DND-41 (cell line): ENCODE results near the gene MYO5A.

Source experiments
- ATAC-seq: fragments of 200-7000 bp; cut with Tn5 transposase; 3 replicates; pipeline ENCODE4 v1.9.1; 2021; ENCODE audit warnings: low read depth; ENCODE audit not compliant: insufficient read depth
- DNase-seq: peaks from one replicate; pipeline ENCODE4 v3.0.0-alpha.2; 2020
- H2AFZ ChIP-seq: 2 replicates; pipeline ENCODE4 v1.6.0; 2012; ENCODE audit warnings: low read depth, low read length
- H3K27ac ChIP-seq: 2 replicates; pipeline ENCODE4 v1.5.1; 2012; ENCODE audit warnings: low read length, inconsistent platforms
- H3K27me3 ChIP-seq: fragments of 200-600 bp; sonication (generic); 2 replicates; pipeline ENCODE4 v1.6.0; 2012; ENCODE audit warnings: low read length, mild to moderate bottlenecking, inconsistent platforms; ENCODE audit not compliant: insufficient read depth, poor library complexity
- H3K36me3 ChIP-seq: 2 replicates; pipeline ENCODE4 v1.5.1; 2012; ENCODE audit warnings: low read length, inconsistent platforms; ENCODE audit not compliant: insufficient read depth
- H3K4me1 ChIP-seq: 2 replicates; pipeline ENCODE4 v1.5.1; 2012; ENCODE audit warnings: mild to moderate bottlenecking, low read length; ENCODE audit not compliant: insufficient read depth
- H3K4me2 ChIP-seq: 2 replicates; pipeline ENCODE4 v1.6.0; 2012; ENCODE audit warnings: mild to moderate bottlenecking, moderate library complexity, low read length, inconsistent platforms; ENCODE audit not compliant: insufficient read depth
- H3K4me3 ChIP-seq, 2 experiments: fragments of 200-600 bp in 1 of 2; shearing (Covaris generic) in 1 of 2; 2 replicates each; pipeline ENCODE4 v1.5.1; 2012 to 2016; ENCODE audit warnings: inconsistent platforms in 2 of 2, low read length in 2 of 2, mild to moderate bottlenecking in 2 of 2, low read depth in 1 of 2, moderate library complexity in 1 of 2
- H3K79me2 ChIP-seq: 2 replicates; pipeline ENCODE4 v1.6.0; 2012; ENCODE audit warnings: low read length, inconsistent platforms; ENCODE audit not compliant: insufficient read depth
- H3K9ac ChIP-seq: 2 replicates; pipeline ENCODE4 v1.6.0; 2012; ENCODE audit warnings: low read depth, mild to moderate bottlenecking, inconsistent platforms, low read length, moderate library complexity
- H3K9me3 ChIP-seq: 2 replicates; pipeline ENCODE4 v1.5.1; 2012; ENCODE audit warnings: low read length, moderate library complexity, mild to moderate bottlenecking, inconsistent platforms; ENCODE audit not compliant: insufficient read depth, severe bottlenecking
- H4K20me1 ChIP-seq: 2 replicates; pipeline ENCODE4 v1.6.0; 2012; ENCODE audit warnings: low read length; ENCODE audit not compliant: insufficient read depth
- EZH2 ChIP-seq: IDR thresholded peaks from 3 replicates; pipeline ENCODE4 v1.6.1; 2012; ENCODE audit warnings: borderline replicate concordance, low read depth, mild to moderate bottlenecking, moderate library complexity, low read length, inconsistent platforms; ENCODE audit not compliant: severe bottlenecking
- TF ChIP-seq, protein P1 (sequence below): IDR thresholded peaks from 2 replicates; pipeline ENCODE4 v1.5.1; 2012; ENCODE audit warnings: borderline replicate concordance, low read length, moderate library complexity, mild to moderate bottlenecking; ENCODE audit not compliant: poor library complexity, severe bottlenecking; ENCODE audit errors: extremely low read depth

Gene MYO5A

DNA sequence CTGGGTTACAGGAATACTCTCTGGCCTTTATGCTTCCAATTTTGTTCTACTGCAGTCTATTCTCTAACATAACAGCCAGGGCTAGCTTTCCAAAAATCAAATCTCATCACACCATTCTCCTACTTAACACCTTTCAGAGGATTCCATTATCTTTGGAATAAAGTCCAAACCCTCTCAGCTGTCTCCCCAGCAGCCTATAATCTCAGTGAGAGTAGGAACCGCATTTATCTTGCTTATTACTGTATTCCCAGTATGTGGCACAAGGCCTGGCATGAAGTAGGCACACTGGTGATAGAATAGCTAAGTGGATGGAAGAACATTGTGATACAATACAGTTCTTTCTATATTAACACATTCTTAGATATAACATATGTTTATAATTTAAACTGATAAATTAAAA lies 184.1 kb downstream of the MYO5A start:
- H3K4me2 ChIP-seq: no peak overlapping the region
- ATAC-seq (no peak), DNase-seq (no peak)
- H3K4me3 ChIP-seq: no peak overlapping the region
- peaks cover 16% of the 10 kb centered on the region for H3K36me3 ChIP-seq
- H3K9ac ChIP-seq: no peak overlapping the region
- H3K4me1 ChIP-seq: no peaks in the 10 kb centered on the region
- H3K27ac ChIP-seq: no peak overlapping the region
- no peak overlapping the region for H2AFZ ChIP-seq
- no peaks in the 10 kb centered on the region for H4K20me1 ChIP-seq
- H3K27me3 ChIP-seq: no peaks in the 10 kb centered on the region
- no peaks in the 10 kb centered on the region for H3K79me2 ChIP-seq
- no peaks in the 10 kb centered on the region for H3K9me3 ChIP-seq
- TF ChIP-seq, protein P1, sequence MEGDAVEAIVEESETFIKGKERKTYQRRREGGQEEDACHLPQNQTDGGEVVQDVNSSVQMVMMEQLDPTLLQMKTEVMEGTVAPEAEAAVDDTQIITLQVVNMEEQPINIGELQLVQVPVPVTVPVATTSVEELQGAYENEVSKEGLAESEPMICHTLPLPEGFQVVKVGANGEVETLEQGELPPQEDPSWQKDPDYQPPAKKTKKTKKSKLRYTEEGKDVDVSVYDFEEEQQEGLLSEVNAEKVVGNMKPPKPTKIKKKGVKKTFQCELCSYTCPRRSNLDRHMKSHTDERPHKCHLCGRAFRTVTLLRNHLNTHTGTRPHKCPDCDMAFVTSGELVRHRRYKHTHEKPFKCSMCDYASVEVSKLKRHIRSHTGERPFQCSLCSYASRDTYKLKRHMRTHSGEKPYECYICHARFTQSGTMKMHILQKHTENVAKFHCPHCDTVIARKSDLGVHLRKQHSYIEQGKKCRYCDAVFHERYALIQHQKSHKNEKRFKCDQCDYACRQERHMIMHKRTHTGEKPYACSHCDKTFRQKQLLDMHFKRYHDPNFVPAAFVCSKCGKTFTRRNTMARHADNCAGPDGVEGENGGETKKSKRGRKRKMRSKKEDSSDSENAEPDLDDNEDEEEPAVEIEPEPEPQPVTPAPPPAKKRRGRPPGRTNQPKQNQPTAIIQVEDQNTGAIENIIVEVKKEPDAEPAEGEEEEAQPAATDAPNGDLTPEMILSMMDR: no peak
- no peak for TF ChIP-seq EZH2

DNA sequence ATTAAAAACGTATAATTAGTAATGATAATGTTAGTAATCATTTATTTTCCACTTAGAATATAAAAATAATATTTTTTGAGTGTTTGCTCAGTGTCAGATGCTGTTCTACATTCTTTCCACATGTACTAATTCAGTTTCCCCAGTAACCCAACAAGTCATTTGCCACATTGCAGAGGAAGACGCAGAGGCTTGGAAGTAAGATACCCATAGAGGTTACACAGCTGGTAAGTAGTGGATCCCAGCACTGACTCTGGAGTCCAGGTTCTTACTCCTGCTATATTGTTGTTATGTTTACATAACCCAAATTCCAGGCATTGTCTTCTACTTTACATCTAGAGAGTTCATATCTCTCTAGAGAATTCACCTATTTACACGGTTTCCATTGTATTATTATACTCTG lies 184.8 kb downstream of the MYO5A start:
- Histone ChIP-seq H3K27me3 (no peaks in the 10 kb centered on the region), H3K36me3 (peaks cover 13% of the 10 kb centered on the region), H3K4me2 (no peak overlapping the region), H2AFZ (no peak overlapping the region), H3K9me3 (no peaks in the 10 kb centered on the region), H3K27ac (no peak overlapping the region), H3K79me2 (no peaks in the 10 kb centered on the region), H4K20me1 (no peaks in the 10 kb centered on the region), H3K9ac (no peak overlapping the region), H3K4me1 (no peaks in the 10 kb centered on the region), H3K4me3 (no peak overlapping the region)
- TF ChIP-seq, protein P1: no peak
- ATAC-seq: no peak
- DNase-seq: no peak

DNA sequence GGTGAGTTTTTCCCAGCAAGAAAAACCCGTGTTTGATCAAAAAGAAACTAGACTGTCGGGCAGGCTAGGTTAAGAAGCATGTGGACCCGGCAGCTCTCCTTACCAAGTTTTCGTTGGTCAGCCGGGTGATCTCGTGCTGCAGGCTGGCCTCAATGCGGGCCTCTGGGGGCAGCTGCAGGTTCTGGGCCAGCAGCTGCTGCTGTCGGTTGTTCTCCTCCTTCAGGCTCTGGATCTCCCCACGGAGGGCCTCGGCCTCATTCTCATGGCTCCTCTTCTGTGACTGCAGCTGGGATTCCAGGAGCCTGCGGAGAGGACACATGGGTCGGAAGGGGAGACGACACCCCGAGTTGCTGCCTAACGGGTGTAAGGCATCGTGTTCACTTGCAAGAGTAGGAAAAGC lies 188.6 kb downstream of the MYO5A start:
- no peak overlapping the region for H3K4me2 ChIP-seq
- no peak overlapping the region for H3K9ac ChIP-seq
- no peak overlapping the region for H3K4me3 ChIP-seq
- H3K4me1 ChIP-seq: no peaks in the 10 kb centered on the region
- H4K20me1 ChIP-seq: no peaks in the 10 kb centered on the region
- ATAC-seq (no peak), DNase-seq (no peak)
- peaks cover 9% of the 10 kb centered on the region for H3K36me3 ChIP-seq
- H2AFZ ChIP-seq: no peak overlapping the region
- no peaks in the 10 kb centered on the region for H3K9me3 ChIP-seq
- H3K79me2 ChIP-seq: no peaks in the 10 kb centered on the region
- TF ChIP-seq EZH2: no peak
- TF ChIP-seq, protein P1: no peak
- H3K27me3 ChIP-seq: no peaks in the 10 kb centered on the region
- no peak overlapping the region for H3K27ac ChIP-seq

DNA sequence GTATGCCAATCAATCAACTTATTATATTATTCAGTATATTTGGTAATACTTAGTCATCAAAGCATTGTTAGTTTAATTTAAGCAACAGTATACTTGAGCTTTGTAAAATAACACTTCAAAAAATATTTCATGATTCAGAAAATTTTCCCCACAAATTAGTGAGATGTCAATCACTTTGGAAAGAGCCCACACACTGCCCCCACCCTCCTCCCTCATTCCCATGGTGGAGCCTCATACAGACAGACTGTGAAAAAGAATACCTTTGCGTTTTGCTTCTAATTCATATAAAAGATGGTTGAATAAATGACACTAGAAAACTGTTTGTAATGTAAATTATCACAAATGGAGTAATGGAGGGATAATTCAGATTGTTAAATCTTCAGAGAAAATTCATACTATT lies 189.8 kb downstream of the MYO5A start:
- TF ChIP-seq, protein P1: no peak
- TF ChIP-seq EZH2: no peak
- no peak for ATAC-seq
- H4K20me1 ChIP-seq: no peaks in the 10 kb centered on the region

More for the DNA sequence above, 189.8 kb downstream of the MYO5A start:
- no peak overlapping the region for H2AFZ ChIP-seq
- DNase-seq: no peak
- no peaks in the 10 kb centered on the region for H3K9me3 ChIP-seq
- H3K9ac ChIP-seq: no peak overlapping the region
- H3K4me2 ChIP-seq: no peak overlapping the region
- no peaks in the 10 kb centered on the region for H3K79me2 ChIP-seq
- H3K36me3 ChIP-seq: peaks cover 9% of the 10 kb centered on the region
- H3K27me3 ChIP-seq: no peaks in the 10 kb centered on the region
- no peak overlapping the region for H3K4me3 ChIP-seq
- H3K4me1 ChIP-seq: no peaks in the 10 kb centered on the region
- H3K27ac ChIP-seq: no peak overlapping the region
